GM12864 (cell line): Measurements from ENCODE around the gene LUC7L2.

Experiments
- DNase-seq: peaks from one replicate; pipeline ENCODE4 v3.0.0-alpha.2; 2011; ENCODE audit warnings: low read depth
- H3K4me3 ChIP-seq: 2 replicates; pipeline ENCODE4 v1.5.1; 2011; ENCODE audit warnings: mild to moderate bottlenecking, low read depth, low read length, control low read depth
- CTCF ChIP-seq: IDR thresholded peaks from 2 replicates; pipeline ENCODE4 v1.5.1; 2011; ENCODE audit warnings: low read depth, mild to moderate bottlenecking, moderate library complexity, low read length, control low read depth, inconsistent platforms; ENCODE audit errors: missing control alignments

Gene LUC7L2

GRCh38 chr7:139358541-139359365 lies 941 bp upstream of the LUC7L2 start:
- DNase-seq, result no peak
- peak overlapping the region; percentile 75 for H3K4me3 ChIP-seq
- TF ChIP-seq CTCF, result no peak

- peak; percentile 77 for DNase-seq
- H3K4me3 ChIP-seq, result peak overlapping the region; percentile 75
- TF ChIP-seq CTCF, result no peak
Observed at GRCh38 chr7:139360210-139360947, 685 bp downstream of the LUC7L2 start.

- DNase-seq, result no peak
- no peak for TF ChIP-seq CTCF
- H3K4me3 ChIP-seq, result peak overlapping the region; percentile 75
Observed at GRCh38 chr7:139360948-139361307, 1.2 kb downstream of the LUC7L2 start.

- peak overlapping the region; percentile 75 for H3K4me3 ChIP-seq
- no peak for TF ChIP-seq CTCF
Observed at GRCh38 chr7:139361523-139361922, 1.8 kb downstream of the LUC7L2 start.

GRCh38 chr7:139362302-139362701 lies 2.6 kb downstream of the LUC7L2 start:
- TF ChIP-seq CTCF, result no peak
- no peak for DNase-seq
- H3K4me3 ChIP-seq, result no peak overlapping the region; the same call in 1 of the 2 replicates

More at GRCh38 chr7:139361523-139361922, 1.8 kb downstream of the LUC7L2 start:
- no peak for DNase-seq

- H3K4me3 ChIP-seq, result no peak overlapping the region; the same call in 1 of the 2 replicates
- no peak for TF ChIP-seq CTCF
- no peak for DNase-seq
Observed at GRCh38 chr7:139362981-139363380, 3.3 kb downstream of the LUC7L2 start.
